Measurements from ENCODE around the gene GDPGP1.
"Not testable (repeated sequence)": the region's sequence is repeated elsewhere in the genome, so short reads cannot be mapped to it uniquely, and the experiment has no call there.

GDPGP1 gene

DNA sequence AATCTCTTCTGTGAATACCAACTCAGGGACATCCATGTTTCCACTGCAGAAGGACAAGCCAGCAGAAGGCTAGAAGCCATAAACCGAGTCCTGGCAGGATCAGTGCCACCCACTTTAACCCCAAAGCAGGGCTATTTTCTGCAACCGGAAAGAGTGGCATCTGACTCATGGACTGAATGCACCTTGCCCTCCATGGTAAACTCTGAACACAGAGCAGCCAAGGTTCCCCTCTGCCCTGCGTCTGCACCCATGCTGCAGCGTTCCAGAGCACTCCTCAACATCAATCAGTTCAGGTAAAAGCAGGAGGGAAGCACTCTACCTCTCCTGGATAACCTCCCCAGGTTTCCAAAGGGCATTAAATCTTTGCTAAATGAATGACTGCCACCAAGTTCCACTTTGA lies 30.7 kb downstream of the GDPGP1 start:
- no peak for DNase-seq

GRCh38 chr15:90265271-90266060 lies 31.5 kb downstream of the GDPGP1 start, which contains the start of gene NGRN:
NGRN (plus strand) TSS chr15:90265672; CDS start chr15:90265713, 41 bp downstream.
- peak; percentile 67 to 85 (median 82) for DNase-seq

DNA sequence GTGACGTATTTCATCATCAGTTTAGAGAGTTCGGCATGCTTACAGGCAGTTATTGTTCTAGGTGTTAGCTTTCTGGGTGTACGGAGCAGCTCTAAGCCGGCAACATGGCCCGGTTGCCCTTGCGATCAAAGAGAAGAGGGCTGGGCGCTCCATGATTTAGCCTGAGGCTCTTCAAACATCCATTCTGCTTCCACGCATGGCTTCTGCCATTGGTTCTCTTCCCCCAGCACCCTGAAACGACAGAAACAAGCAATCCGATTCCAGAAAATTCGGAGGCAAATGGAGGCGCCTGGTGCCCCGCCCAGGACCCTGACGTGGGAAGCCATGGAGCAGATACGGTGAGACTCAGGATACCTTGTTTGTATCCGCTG lies 32.0 kb downstream of the GDPGP1 start:
- DNase-seq, result peak in 2 of 4 experiments; percentile 16 to 24

DNA sequence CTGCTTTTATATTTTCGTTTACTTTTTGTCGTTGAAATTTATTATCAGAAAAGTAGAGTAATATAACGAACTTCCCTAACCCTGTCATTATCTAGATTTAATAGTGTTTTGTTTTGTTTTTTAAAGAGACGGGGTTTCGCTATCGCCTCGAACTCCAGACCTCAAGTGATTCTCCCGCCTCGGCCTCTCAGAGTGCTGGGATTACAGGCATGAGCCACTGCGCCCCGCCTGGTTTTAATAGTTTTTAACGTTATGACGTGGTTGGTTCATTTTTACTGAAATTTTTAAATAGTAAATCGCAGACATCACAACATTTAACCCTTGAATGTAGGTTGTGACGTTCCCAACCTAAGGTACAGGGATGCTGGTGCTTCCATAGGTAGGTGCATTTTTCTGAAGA lies 32.5 kb downstream of the GDPGP1 start:
- DNase-seq, result no peak

GRCh38 chr15:90268415-90268814 lies 34.4 kb downstream of the GDPGP1 start:
- no peak for DNase-seq

DNA sequence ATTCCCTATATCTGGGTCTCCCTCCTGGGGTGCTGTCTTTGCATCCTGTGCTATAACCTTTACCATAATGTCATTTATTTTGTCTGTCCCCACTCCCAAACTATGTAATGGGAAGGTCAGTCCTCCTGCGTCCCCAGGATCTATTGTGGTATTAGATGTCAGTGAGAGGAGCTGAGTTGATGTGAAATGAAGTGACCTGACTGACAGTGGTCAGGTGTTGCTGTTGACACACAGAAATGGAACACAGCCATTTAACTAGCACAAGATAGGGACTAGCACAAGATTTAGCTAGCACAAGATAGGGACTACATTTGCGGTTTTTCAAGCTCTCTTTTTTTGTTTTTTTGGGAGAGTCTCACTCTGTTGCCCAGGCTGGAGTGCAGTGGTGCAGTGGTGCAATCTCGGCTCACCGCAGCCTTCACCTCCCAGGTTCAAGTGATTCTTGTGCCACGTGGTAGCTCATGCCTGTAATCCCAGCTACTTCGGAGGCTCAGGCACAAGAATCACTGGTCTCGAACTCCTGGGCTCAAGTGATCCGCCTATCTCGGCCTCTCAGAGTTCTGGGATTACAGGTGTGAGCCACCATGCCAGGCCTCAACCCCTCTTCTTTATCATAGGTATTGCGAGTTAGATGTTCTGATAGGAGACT lies 36.6 kb downstream of the GDPGP1 start:
- DNase-seq, result no peak

- no peak for DNase-seq
Observed at GRCh38 chr15:90271459-90272166, 37.6 kb downstream of the GDPGP1 start.

DNA sequence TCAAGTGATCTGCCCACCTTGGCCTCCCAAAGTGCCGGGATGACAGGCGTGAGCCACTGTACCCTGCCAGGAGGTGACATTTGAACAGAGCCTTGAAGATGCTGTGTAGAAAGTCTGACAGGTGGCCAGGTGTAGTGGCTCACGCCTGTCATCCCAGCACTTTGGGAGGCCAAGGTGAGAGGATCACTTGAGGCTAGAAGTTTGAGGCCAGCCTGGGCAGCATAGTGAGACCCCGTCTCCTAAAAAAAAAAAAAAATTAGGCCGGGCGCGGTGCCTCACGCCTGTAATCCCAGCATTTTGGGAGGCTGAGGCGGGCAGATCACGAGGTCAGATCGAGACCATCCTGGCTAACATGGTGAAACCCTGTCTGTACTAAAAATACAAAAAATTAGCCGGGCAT lies 44.5 kb downstream of the GDPGP1 start:
- DNase-seq, result not testable (repeated sequence)

- not testable (repeated sequence) for DNase-seq
Observed at GRCh38 chr15:90280743-90281142, 46.7 kb downstream of the GDPGP1 start.

- not testable (repeated sequence) for DNase-seq
Observed at GRCh38 chr15:90281637-90282036, 47.6 kb downstream of the GDPGP1 start.

DNA sequence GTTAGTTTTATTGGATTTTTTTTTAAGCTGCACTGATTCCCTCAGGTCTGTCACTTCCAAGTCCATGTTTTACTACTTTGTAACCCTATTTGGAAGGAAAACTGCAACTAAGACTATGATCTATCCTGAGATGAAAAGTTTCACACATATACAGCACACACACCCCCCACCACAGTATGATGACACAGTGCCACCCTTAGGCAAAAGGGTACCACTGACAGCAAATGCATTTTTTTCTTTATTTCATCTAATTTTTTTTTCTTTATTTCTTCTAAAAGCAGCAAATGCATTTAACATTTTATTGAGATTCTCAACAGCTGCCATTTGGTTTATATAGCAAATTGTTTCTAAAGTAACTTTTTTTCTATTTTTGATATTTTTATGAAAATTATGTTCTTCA lies 52.7 kb downstream of the GDPGP1 start:
- DNase-seq, result peak in 1 of 4 experiments; percentile 17

DNA sequence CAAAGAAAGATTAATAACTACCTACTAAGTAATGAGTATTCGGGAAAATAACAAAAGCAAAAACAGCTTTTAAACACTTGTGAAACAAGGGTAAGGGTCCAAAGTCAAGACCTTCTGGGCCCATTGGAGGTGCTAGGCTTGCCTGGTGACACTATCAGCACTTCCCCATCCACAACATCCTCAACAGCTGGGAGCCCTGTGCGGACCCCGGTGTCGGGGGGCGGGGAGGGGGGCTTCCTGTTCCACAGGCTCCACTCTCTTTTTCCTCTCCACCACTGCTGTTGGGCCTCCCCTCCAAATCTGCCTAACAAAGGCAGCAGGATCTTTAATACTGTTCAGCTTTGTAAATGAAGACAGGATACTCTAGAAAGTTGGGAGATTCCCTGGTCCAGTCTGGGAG lies 53.1 kb downstream of the GDPGP1 start:
- no peak for DNase-seq

DNA sequence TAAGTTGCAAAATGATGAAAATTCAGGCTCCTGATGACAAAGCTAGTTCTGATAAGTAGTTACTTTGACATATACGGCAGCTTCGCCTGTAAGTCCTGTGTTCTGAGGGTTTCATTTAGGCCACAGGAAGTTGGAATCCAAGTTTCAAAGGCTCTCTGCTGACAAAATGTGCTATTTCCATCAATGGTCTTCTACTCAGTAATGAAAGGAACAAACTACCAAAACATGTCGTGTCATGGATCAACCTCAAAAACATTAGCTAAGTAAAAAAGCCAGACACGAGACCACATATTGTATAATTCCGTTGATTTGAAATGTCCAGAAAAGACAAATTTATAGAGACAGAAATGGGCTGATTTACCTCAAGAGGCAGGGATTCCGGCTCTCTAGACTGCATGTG lies 53.9 kb downstream of the GDPGP1 start:
- DNase-seq, result no peak

DNA sequence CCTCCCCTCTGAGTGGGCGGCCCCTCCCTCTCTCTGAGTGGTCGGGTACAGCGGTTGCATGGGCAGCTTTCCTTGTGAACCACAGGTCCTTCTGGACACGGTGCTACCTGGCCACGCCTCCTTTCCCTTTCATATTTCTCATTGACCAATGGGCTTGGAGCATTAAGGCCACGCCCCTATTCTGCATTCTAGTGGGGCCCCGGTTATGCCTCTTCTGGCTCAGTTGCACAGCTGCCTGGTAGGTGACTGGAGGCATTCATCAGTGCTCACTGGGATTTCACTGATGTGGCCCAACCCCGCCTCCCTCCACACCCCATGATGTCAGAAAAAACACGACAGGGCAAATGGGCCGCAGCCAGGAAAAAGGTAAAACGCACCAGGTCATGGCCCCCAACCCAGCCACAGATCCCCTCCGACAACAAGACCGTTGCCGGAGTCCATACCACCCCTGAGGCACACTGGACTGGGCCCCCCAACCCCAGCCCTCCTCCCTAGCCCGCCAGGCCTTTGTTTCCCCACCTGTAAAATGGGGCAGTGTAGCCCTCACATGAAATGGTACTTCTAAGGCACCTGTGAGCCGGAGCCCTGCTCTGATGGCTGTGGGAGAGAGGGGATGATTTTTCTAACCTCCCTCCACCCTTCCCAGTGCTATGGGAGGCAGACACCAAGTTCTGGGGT lies 57.8 kb downstream of the GDPGP1 start:
- DNase-seq, result no peak

GRCh38 chr15:90293040-90293810 lies 59.2 kb downstream of the GDPGP1 start:
- peak; percentile 45 to 64 (median 50) for DNase-seq

DNA sequence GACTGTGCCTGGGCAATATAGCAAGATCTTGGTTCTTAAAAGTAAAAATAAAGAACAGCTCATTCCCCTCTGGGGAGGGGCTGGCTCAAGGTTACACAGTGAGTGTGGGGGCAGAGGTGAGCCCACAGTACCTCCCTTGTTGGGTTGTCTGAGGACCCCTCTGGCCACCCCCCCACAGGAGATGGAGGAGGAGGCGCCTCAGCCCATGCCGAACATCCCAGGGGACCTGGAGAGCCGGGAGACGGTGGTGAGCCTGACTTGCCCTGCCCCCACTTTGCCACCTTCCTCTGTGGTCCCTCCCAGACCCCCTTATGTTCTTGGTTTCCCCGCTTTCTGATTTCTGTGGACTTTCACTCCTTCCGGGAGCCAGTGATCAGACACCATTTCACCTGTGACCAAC lies 60.1 kb downstream of the GDPGP1 start:
- DNase-seq, result no peak

- no peak for DNase-seq
Observed at GRCh38 chr15:90294601-90295269, 60.7 kb downstream of the GDPGP1 start.

DNA sequence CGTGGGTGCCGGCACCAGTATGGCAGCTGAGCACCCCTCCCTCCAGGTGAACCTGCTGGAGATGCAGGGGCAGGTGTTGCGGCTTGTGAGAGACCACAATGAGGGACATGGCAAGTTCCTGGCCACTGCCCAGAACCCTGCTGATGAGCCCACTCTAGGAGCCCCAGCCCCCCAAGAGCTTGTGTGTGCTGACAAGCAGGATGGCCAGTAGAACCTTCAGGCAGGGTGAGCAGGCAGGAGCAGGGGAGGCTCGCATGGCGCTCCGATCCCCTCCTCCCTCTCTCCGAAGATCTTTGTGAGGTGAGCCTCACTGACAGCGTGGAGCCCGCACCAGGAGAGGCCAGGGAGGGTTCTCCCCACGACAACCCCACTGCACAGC lies 61.2 kb downstream of the GDPGP1 start:
- no peak for DNase-seq

All from activated CD4-positive, CD25-positive, alpha-beta regulatory T cell (primary cell).